ENCODE data around the gene CYP4F3.
"Not testable (repeated sequence)": the region's sequence is repeated elsewhere in the genome, so short reads cannot be mapped to it uniquely, and the experiment has no call there.

CYP4F3 gene, protein sequence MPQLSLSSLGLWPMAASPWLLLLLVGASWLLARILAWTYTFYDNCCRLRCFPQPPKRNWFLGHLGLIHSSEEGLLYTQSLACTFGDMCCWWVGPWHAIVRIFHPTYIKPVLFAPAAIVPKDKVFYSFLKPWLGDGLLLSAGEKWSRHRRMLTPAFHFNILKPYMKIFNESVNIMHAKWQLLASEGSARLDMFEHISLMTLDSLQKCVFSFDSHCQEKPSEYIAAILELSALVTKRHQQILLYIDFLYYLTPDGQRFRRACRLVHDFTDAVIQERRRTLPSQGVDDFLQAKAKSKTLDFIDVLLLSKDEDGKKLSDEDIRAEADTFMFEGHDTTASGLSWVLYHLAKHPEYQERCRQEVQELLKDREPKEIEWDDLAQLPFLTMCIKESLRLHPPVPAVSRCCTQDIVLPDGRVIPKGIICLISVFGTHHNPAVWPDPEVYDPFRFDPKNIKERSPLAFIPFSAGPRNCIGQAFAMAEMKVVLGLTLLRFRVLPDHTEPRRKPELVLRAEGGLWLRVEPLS

DNA sequence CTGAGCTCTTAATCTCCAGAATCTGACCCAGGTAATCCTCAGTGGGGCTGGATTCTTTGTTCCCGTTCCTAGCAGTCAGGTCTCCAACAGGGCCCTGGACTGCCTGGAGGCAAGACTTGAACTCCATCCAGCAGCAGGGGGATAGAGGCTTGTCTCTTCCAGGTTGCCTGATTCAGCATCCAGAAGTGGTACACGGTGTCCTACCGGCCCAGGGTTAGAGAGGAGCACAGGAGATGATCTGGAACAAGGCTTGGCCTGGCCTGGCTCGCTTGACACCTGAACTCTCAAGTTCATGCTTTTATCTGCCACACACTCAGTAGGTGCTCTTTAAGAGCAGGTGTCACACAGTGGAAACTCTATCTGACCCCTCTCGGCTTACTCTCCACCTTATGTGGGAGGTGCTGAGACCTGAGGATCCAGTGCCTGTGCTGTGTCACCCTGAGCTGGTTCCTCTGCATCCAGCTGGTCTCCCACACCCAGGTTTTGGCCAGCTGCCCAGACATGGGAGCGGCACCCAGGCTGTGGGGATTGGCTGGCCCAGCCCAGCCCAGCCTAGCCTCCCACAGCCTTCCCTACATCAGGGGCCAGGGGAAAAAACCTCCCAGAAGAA is at the start of gene CYP4F3:
Gene CYP4F3, plus strand, starts transcription at position 604 of the 610 bp plus-strand sequence. CDS start 519 bp downstream, outside the sequence.
- H3K4me1 ChIP-seq (ENCODE audit: control insufficient read depth, insufficient read depth, low read length) = no peaks in the 10 kb centered on the region
- H3K4me3 ChIP-seq (ENCODE audit: low read depth, low read length) = no peak within 1 kb of the TSS
- H3K9ac ChIP-seq (ENCODE audit: low read depth, low read length) = no peak within 1 kb of the TSS
- peaks cover 2% of the 10 kb centered on the region for H3K9me3 ChIP-seq (ENCODE audit: control insufficient read depth, insufficient read depth, low read length)
- H3K27me3 ChIP-seq (ENCODE audit: control insufficient read depth, insufficient read depth, low read length) = no peaks in the 10 kb centered on the region
- no peaks in the 10 kb centered on the region for H3K36me3 ChIP-seq (ENCODE audit: control insufficient read depth, insufficient read depth, low read length)

DNA sequence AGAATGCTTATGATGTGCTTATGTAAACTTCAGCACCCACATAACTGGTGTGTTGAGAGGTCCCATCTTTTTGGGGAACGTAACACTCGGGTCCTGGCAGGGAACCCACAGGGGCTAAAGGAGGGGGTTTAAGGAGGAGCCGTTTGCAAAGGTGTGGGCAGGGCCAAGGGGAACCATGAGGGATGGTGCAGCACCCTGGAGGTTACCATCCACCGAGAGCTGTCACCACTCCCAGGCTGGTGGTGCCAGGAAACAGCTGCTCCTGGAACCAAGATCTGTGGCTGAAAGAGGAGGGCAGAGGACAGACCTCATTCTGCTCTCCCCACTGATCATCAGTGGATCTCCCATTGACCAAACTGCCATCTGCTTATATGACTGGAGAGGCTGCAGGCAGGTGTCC is 48.9 kb upstream of the CYP4F3 start:
- H3K36me3 ChIP-seq (ENCODE audit: control insufficient read depth, insufficient read depth, low read length) = no peaks in the 10 kb centered on the region
- no peak overlapping the region for H3K9ac ChIP-seq (ENCODE audit: low read depth, low read length)
- H3K4me1 ChIP-seq (ENCODE audit: control insufficient read depth, insufficient read depth, low read length) = no peaks in the 10 kb centered on the region
- H3K9me3 ChIP-seq (ENCODE audit: control insufficient read depth, insufficient read depth, low read length) = no peaks in the 10 kb centered on the region
- H3K27me3 ChIP-seq (ENCODE audit: control insufficient read depth, insufficient read depth, low read length) = peaks cover 3% of the 10 kb centered on the region
- H3K4me3 ChIP-seq (ENCODE audit: low read depth, low read length) = no peak overlapping the region

- not testable (repeated sequence) for H3K4me3 ChIP-seq (ENCODE audit: low read depth, low read length); H3K4me1 ChIP-seq (ENCODE audit: control insufficient read depth, insufficient read depth, low read length); H3K9ac ChIP-seq (ENCODE audit: low read depth, low read length); H3K27me3 ChIP-seq (ENCODE audit: control insufficient read depth, insufficient read depth, low read length); H3K9me3 ChIP-seq (ENCODE audit: control insufficient read depth, insufficient read depth, low read length); H3K36me3 ChIP-seq (ENCODE audit: control insufficient read depth, insufficient read depth, low read length)
These were observed 48.2 kb upstream of the CYP4F3 start for GRCh38 chr19:15592506-15592905.

- H3K4me3 ChIP-seq (ENCODE audit: low read depth, low read length); H3K36me3 ChIP-seq (ENCODE audit: control insufficient read depth, insufficient read depth, low read length); H3K4me1 ChIP-seq (ENCODE audit: control insufficient read depth, insufficient read depth, low read length); H3K9ac ChIP-seq (ENCODE audit: low read depth, low read length); H3K27me3 ChIP-seq (ENCODE audit: control insufficient read depth, insufficient read depth, low read length); H3K9me3 ChIP-seq (ENCODE audit: control insufficient read depth, insufficient read depth, low read length): not testable (repeated sequence)
These were observed 46.9 kb upstream of the CYP4F3 start for GRCh38 chr19:15593766-15594165.

- H3K4me3 ChIP-seq (ENCODE audit: low read depth, low read length) = no peak overlapping the region
- H3K36me3 ChIP-seq (ENCODE audit: control insufficient read depth, insufficient read depth, low read length) = no peaks in the 10 kb centered on the region
- no peak overlapping the region for H3K9ac ChIP-seq (ENCODE audit: low read depth, low read length)
- H3K4me1 ChIP-seq (ENCODE audit: control insufficient read depth, insufficient read depth, low read length) = no peaks in the 10 kb centered on the region
- no peaks in the 10 kb centered on the region for H3K27me3 ChIP-seq (ENCODE audit: control insufficient read depth, insufficient read depth, low read length)
- no peaks in the 10 kb centered on the region for H3K9me3 ChIP-seq (ENCODE audit: control insufficient read depth, insufficient read depth, low read length)
These were observed 45.6 kb upstream of the CYP4F3 start for GRCh38 chr19:15595069-15595468.

- not testable (repeated sequence) for H3K4me3 ChIP-seq (ENCODE audit: low read depth, low read length); H3K9ac ChIP-seq (ENCODE audit: low read depth, low read length); H3K36me3 ChIP-seq (ENCODE audit: control insufficient read depth, insufficient read depth, low read length); H3K27me3 ChIP-seq (ENCODE audit: control insufficient read depth, insufficient read depth, low read length); H3K4me1 ChIP-seq (ENCODE audit: control insufficient read depth, insufficient read depth, low read length); H3K9me3 ChIP-seq (ENCODE audit: control insufficient read depth, insufficient read depth, low read length)
These were observed 32.4 kb upstream of the CYP4F3 start for GRCh38 chr19:15607978-15608925.

DNA sequence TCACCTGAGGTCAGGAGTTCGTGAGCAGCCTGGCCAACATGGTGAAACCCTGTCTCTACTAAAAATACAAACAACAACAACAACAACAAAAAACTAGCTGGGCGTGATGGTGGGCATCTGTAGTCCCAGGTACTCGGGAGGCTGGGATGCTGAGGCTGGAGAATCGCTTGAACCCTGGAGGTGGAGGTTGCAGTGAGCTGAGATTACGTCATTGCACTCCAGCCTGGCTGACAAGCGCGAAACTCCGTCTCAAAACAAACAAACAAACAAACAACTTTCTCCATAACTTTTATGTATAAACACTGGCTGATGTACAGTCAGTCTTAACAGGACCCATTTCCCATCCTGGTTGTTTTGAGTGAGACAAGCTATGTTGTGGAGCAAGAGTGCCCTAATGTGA is 31.4 kb upstream of the CYP4F3 start:
- Histone ChIP-seq H3K4me3 (ENCODE audit: low read depth, low read length) (no peak overlapping the region), H3K9ac (ENCODE audit: low read depth, low read length) (no peak overlapping the region), H3K36me3 (ENCODE audit: control insufficient read depth, insufficient read depth, low read length) (no peaks in the 10 kb centered on the region), H3K27me3 (ENCODE audit: control insufficient read depth, insufficient read depth, low read length) (no peaks in the 10 kb centered on the region), H3K4me1 (ENCODE audit: control insufficient read depth, insufficient read depth, low read length) (no peaks in the 10 kb centered on the region), H3K9me3 (ENCODE audit: control insufficient read depth, insufficient read depth, low read length) (no peaks in the 10 kb centered on the region)

GRCh38 chr19:15612342-15612741 is 28.4 kb upstream of the CYP4F3 start:
- H3K4me1 ChIP-seq (ENCODE audit: control insufficient read depth, insufficient read depth, low read length) = no peaks in the 10 kb centered on the region
- no peaks in the 10 kb centered on the region for H3K9me3 ChIP-seq (ENCODE audit: control insufficient read depth, insufficient read depth, low read length)

GRCh38 chr19:15613338-15613737 is 27.4 kb upstream of the CYP4F3 start:
- H3K27me3 ChIP-seq (ENCODE audit: control insufficient read depth, insufficient read depth, low read length) = no peaks in the 10 kb centered on the region
- no peak overlapping the region for H3K9ac ChIP-seq (ENCODE audit: low read depth, low read length)
- no peaks in the 10 kb centered on the region for H3K4me1 ChIP-seq (ENCODE audit: control insufficient read depth, insufficient read depth, low read length)
- no peak overlapping the region for H3K4me3 ChIP-seq (ENCODE audit: low read depth, low read length)
- no peaks in the 10 kb centered on the region for H3K36me3 ChIP-seq (ENCODE audit: control insufficient read depth, insufficient read depth, low read length)
- H3K9me3 ChIP-seq (ENCODE audit: control insufficient read depth, insufficient read depth, low read length) = no peaks in the 10 kb centered on the region

More at GRCh38 chr19:15612342-15612741, 28.4 kb upstream of the CYP4F3 start:
- Histone ChIP-seq H3K9ac (ENCODE audit: low read depth, low read length) (no peak overlapping the region), H3K4me3 (ENCODE audit: low read depth, low read length) (no peak overlapping the region), H3K36me3 (ENCODE audit: control insufficient read depth, insufficient read depth, low read length) (no peaks in the 10 kb centered on the region), H3K27me3 (ENCODE audit: control insufficient read depth, insufficient read depth, low read length) (no peaks in the 10 kb centered on the region)

DNA sequence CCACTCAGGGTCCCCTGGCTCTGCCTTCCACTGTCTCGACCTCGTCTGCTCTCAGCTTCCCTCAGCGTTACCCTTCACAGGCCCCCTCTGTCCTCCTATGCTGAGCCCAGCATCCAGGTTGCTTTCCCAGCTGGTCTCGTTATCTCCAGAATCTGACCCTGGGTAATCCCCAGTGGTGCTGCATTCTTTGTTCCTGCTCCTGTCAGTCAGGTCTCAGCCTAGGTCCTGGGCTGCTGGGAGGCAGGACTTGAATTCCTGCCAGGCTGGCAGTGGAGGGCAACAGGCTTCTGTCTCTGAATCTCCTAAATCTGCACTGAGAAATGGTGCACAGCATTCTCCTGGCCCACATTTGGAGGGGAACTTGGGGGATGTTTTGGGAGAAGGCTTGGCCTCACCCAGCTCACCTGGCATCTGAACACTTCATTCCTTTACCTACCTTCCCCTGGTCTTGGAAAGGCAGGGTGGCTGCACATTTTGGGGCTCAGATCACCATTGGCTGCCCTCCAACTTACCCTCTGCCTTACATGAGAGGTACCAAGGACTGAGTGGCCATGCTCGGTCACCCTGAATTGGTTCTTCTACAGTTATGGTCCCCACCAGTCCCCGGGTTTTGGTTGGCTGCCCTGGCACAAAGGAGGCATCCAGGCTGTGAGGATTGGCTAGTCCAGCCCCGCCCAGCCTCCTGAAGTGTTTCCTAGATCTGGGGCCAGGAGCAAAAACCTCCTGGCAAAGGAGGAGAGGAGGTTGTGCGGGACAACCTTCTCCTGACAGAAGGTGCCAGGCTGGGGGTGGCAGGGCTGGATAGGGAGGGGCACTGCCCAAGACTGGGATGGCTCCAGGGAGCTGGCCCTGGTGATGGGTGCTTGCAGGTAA is 26.0 kb upstream of the CYP4F3 start, which contains the start of gene CYP4F8:
Gene CYP4F8, plus strand, starts transcription at position 712 of the 873 bp plus-strand sequence. CDS start 399 bp downstream, outside the sequence.
- Histone ChIP-seq H3K9me3 (ENCODE audit: control insufficient read depth, insufficient read depth, low read length) (no peaks in the 10 kb centered on the region), H3K36me3 (ENCODE audit: control insufficient read depth, insufficient read depth, low read length) (no peaks in the 10 kb centered on the region), H3K4me3 (ENCODE audit: low read depth, low read length) (no peak within 1 kb of the TSS), H3K9ac (ENCODE audit: low read depth, low read length) (no peak within 1 kb of the TSS), H3K4me1 (ENCODE audit: control insufficient read depth, insufficient read depth, low read length) (no peaks in the 10 kb centered on the region), H3K27me3 (ENCODE audit: control insufficient read depth, insufficient read depth, low read length) (no peaks in the 10 kb centered on the region)

GRCh38 chr19:15615526-15615925 is 25.2 kb upstream of the CYP4F3 start:
- Histone ChIP-seq H3K27me3 (ENCODE audit: control insufficient read depth, insufficient read depth, low read length) (no peaks in the 10 kb centered on the region), H3K9me3 (ENCODE audit: control insufficient read depth, insufficient read depth, low read length) (no peaks in the 10 kb centered on the region), H3K4me3 (ENCODE audit: low read depth, low read length) (no peak overlapping the region), H3K4me1 (ENCODE audit: control insufficient read depth, insufficient read depth, low read length) (no peaks in the 10 kb centered on the region), H3K36me3 (ENCODE audit: control insufficient read depth, insufficient read depth, low read length) (no peaks in the 10 kb centered on the region), H3K9ac (ENCODE audit: low read depth, low read length) (no peak overlapping the region)

Data from iPS-15b (cell line).